Measurements from ENCODE around the gene SERBP1. TPM values are rescaled to one million over a fixed set of nuclear protein-coding genes. Genes with fewer than 3 reads are reported as not detected.

The SERBP1 gene
- total RNA-seq, 1 experiment from 2014 or later, result 230 TPM

DNA sequence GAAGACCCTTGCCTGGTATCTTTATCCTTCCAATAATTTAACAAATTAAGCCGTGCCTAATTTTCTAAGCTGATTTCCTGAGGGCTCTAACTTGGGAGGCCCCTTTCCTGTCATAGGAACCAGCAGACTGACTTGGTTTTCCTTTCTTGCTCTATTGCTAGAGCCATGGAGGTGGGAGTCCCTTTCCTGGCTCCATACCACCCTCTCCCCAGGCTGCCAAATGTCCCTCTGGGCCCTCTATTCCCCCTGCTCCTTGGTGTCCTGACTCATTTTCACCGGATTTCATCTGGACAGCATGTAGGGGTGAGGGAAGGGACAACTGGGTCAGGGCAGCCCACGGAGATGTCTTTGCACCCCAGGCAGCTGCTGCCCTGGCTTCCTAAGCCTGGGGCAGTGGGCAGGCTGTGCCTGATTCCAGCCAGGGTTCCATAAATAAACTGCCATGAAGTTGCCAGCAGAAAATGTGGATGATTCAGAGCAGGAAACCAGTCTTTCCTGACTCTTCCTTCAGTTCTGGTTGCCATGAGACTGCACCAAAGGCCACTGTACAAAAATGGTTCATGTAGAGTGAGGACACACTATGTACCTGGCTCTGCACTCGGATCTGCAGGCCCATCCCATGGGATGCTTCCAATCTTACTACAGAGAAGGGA lies 38.0 kb upstream of the SERBP1 start:
- Histone ChIP-seq H3K4me1 (ENCODE audit: control insufficient read depth, insufficient read depth, low read length) (no peaks in the 10 kb centered on the region), H3K27me3 (ENCODE audit: control insufficient read depth, insufficient read depth, low read length) (no peaks in the 10 kb centered on the region; the same call in 1 of the 2 replicates), H3K4me3 (ENCODE audit: low read depth in 2 of 2, low read length in 2 of 2) (no peak overlapping the region), H3K9me3 (ENCODE audit: control insufficient read depth, insufficient read depth, low read depth, low read length) (no peaks in the 10 kb centered on the region), H3K36me3 (ENCODE audit: control insufficient read depth, insufficient read depth, low read length) (no peaks in the 10 kb centered on the region), H3K27ac (ENCODE audit: low read length) (no peak overlapping the region)
- no peak for DNase-seq (ENCODE audit: low read depth, low spot score)
- no TSS peak for BruUV-seq (replicated peaks)
- intact Hi-C loops (cut with micrococcal nuclease; ENCODE audit: unreplicated experiment), result no loop called here
- TF ChIP-seq SIN3A (IDR thresholded peaks at IDR 0.05; ENCODE audit: borderline replicate concordance, insufficient read depth, low read depth, low read length), result no peak
- ChIA-PET POLR2A (no interaction called here), CTCF (no interaction called here)
- no peak for ATAC-seq
- in situ Hi-C loops (cut with HindIII; ENCODE audit: low pct_unique_long_range_greater_than_20kb, low sequenced_read_pairs), result no loop called here

GRCh38 chr1:67465375-67465774 lies 35.2 kb upstream of the SERBP1 start:
- Histone ChIP-seq H3K4me1 (ENCODE audit: control insufficient read depth, insufficient read depth, low read length) (no peaks in the 10 kb centered on the region), H3K9me3 (ENCODE audit: control insufficient read depth, insufficient read depth, low read depth, low read length) (no peaks in the 10 kb centered on the region), H3K36me3 (ENCODE audit: control insufficient read depth, insufficient read depth, low read length) (no peaks in the 10 kb centered on the region), H3K27me3 (ENCODE audit: control insufficient read depth, insufficient read depth, low read length) (no peaks in the 10 kb centered on the region; the same call in 1 of the 2 replicates), H3K27ac (ENCODE audit: low read length) (no peak overlapping the region), H3K4me3 (ENCODE audit: low read depth in 2 of 2, low read length in 2 of 2) (no peak overlapping the region)
- in situ Hi-C loops (cut with HindIII; ENCODE audit: low pct_unique_long_range_greater_than_20kb, low sequenced_read_pairs) (no loop called here), intact Hi-C loops (cut with micrococcal nuclease; ENCODE audit: unreplicated experiment) (no loop called here)
- BruUV-seq (replicated peaks), result no TSS peak
- ChIA-PET CTCF (no interaction called here), POLR2A (no interaction called here)
- TF ChIP-seq TCF7L2 (IDR thresholded peaks at IDR 0.05; ENCODE audit: low read depth, low read length) (no peak), SIN3A (IDR thresholded peaks at IDR 0.05; ENCODE audit: borderline replicate concordance, insufficient read depth, low read depth, low read length) (no peak), CTCF (IDR thresholded peaks at IDR 0.05) (no peak), POLR2AphosphoS5 (IDR thresholded peaks at IDR 0.05; ENCODE audit: low read depth, low read length) (no peak)
- TF ChIP-seq, protein P1, sequence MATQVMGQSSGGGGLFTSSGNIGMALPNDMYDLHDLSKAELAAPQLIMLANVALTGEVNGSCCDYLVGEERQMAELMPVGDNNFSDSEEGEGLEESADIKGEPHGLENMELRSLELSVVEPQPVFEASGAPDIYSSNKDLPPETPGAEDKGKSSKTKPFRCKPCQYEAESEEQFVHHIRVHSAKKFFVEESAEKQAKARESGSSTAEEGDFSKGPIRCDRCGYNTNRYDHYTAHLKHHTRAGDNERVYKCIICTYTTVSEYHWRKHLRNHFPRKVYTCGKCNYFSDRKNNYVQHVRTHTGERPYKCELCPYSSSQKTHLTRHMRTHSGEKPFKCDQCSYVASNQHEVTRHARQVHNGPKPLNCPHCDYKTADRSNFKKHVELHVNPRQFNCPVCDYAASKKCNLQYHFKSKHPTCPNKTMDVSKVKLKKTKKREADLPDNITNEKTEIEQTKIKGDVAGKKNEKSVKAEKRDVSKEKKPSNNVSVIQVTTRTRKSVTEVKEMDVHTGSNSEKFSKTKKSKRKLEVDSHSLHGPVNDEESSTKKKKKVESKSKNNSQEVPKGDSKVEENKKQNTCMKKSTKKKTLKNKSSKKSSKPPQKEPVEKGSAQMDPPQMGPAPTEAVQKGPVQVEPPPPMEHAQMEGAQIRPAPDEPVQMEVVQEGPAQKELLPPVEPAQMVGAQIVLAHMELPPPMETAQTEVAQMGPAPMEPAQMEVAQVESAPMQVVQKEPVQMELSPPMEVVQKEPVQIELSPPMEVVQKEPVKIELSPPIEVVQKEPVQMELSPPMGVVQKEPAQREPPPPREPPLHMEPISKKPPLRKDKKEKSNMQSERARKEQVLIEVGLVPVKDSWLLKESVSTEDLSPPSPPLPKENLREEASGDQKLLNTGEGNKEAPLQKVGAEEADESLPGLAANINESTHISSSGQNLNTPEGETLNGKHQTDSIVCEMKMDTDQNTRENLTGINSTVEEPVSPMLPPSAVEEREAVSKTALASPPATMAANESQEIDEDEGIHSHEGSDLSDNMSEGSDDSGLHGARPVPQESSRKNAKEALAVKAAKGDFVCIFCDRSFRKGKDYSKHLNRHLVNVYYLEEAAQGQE (IDR thresholded peaks at IDR 0.05; ENCODE audit: insufficient read depth in 1 of 2, low read depth in 2 of 2, low read length in 1 of 2), result no peak
- DNase-seq (ENCODE audit: low read depth, low spot score) (no peak), ATAC-seq (no peak)

GRCh38 chr1:67464746-67465145 lies 34.5 kb upstream of the SERBP1 start:
- ChIA-PET POLR2A (no interaction called here), CTCF (no interaction called here)
- Histone ChIP-seq H3K4me1 (ENCODE audit: control insufficient read depth, insufficient read depth, low read length) (no peaks in the 10 kb centered on the region), H3K36me3 (ENCODE audit: control insufficient read depth, insufficient read depth, low read length) (no peaks in the 10 kb centered on the region), H3K9me3 (ENCODE audit: control insufficient read depth, insufficient read depth, low read depth, low read length) (no peaks in the 10 kb centered on the region), H3K27ac (ENCODE audit: low read length) (no peak overlapping the region), H3K27me3 (ENCODE audit: control insufficient read depth, insufficient read depth, low read length) (no peaks in the 10 kb centered on the region; the same call in 1 of the 2 replicates), H3K4me3 (ENCODE audit: low read depth in 2 of 2, low read length in 2 of 2) (no peak overlapping the region)
- ATAC-seq (no peak), DNase-seq (ENCODE audit: low read depth, low spot score) (no peak)
- no TSS peak for BruUV-seq (replicated peaks)
- in situ Hi-C loops (cut with HindIII; ENCODE audit: low pct_unique_long_range_greater_than_20kb, low sequenced_read_pairs), result no loop called here
- intact Hi-C loops (cut with micrococcal nuclease; ENCODE audit: unreplicated experiment), result no loop called here
- TF ChIP-seq POLR2AphosphoS5 (IDR thresholded peaks at IDR 0.05; ENCODE audit: low read depth, low read length) (no peak), TCF7L2 (IDR thresholded peaks at IDR 0.05; ENCODE audit: low read depth, low read length) (no peak)
- TF ChIP-seq, protein P1 (IDR thresholded peaks at IDR 0.05; ENCODE audit: insufficient read depth in 1 of 2, low read depth in 2 of 2, low read length in 1 of 2), result no peak

Data from Panc1 (cell line).